NCI-H69 (cell line): ENCODE data around the gene KHDRBS2.

Experiments used
- DNase-seq: peaks from one replicate; lab custom pipeline; 2025; lab: John Stamatoyannopoulos, UW

The KHDRBS2 gene

DNA sequence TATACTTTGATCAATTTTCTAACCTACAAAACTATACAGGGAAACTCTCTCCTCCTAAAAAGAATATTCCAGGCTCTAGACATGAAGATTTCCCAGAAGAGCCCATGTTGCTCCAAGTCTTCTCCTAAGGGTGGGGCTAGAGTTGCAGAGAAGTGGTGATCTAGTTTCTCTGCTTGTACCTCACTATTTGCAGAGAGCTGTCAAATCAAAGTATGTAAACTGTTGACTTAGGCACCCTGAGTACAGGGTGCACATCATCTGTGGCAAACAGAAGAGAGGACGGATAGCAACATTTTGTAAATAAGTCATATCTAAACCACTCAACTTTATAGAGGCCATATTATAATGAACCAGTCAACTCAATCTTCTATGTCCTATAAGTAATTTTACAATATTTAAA lies 250.1 kb downstream of the KHDRBS2 start:
- no peak for DNase-seq

DNA sequence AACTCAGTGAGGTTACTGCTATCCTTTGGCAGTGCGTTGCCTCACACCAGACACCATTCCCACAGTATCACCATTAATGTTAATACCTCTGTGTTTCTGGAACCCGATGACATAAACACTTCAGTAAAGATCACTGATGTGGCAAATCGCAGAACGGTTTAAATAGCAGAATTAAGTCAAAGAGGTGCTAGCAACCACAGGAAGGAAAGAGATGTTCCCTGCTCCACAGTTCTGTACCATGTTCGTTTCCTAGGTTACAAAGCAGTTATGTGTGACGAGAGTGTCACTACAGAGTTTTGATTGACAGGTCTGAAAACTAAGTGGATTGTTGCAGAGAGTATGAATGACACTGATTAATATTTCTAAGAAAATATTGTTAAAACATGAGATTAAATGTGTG lies 272.3 kb downstream of the KHDRBS2 start:
- DNase-seq: no peak

DNA sequence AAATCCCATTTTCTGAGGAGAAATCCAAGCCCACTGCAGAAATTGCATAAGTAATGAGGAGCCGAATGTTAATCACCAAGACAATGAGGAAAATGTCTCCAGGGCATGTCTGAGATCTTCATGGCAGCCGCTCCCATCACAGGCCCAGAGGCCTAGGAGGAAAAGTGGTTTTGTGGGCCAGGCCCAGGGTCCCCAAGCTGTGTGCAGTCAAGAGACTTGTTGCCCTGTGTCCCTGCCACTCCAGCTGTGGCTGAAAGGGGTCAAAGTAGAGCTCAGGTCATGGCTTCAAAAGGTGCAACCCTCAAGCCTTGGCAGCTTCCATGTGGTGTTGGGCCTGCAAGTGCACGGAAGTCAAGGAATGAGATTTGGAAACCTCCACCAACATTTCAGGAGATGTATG lies 276.6 kb downstream of the KHDRBS2 start:
- DNase-seq: no peak

DNA sequence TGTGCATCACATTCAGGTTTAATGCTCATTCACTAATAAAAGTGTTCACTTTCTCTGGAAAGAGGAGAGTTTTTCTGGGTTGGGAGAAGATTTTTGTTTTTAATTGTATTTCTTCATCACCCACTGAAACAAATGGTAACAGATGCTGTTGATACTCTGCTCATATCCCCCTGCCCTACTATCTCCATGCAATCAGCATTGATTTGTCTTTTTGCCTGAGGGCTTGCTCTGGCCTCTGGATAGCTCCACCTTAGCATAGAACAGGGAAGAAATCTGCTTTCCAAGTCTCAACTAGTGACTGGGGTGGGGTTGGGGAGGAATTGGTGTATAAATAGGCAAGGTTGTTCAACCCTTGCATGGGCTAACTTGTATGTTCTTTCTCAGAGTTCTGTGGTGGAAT lies 296.4 kb downstream of the KHDRBS2 start:
- DNase-seq: no peak

DNA sequence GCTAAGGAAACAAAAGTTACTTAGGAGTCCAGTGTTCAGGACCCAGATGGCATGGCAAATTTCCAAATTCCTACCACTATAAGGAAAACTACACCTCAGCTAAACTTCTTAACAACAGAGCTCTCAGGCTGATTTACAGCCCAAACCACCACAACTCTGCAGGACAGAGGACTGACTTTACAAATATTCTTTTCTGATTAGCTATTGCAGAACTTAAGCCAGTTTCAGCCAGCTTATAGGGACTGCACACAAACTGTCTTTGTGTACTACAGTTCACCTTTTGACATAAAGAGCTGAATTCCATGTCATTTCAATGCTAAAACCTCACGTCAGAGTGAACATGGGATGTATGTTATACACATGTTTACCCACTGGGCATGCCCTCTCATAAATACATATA lies 305.4 kb downstream of the KHDRBS2 start:
- DNase-seq: no peak

DNA sequence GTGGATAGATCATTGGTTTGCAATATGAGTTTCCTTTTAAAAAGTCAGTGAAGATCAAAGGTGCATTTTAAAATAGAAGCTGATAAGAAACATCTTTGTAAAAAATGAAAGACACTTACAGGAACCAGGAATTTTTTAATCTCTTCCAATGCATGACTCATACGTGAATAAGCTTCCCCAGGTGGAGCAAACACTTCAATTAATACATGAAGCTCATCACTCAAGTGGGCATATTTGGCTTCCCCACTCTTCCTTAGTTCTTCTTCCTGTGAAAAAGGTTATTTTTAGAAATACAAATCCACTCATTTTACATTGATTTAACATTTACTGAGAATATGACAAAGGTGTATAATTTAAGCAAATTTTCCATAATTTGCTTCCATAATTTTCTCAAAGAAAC lies 308.1 kb downstream of the KHDRBS2 start:
- DNase-seq: no peak

DNA sequence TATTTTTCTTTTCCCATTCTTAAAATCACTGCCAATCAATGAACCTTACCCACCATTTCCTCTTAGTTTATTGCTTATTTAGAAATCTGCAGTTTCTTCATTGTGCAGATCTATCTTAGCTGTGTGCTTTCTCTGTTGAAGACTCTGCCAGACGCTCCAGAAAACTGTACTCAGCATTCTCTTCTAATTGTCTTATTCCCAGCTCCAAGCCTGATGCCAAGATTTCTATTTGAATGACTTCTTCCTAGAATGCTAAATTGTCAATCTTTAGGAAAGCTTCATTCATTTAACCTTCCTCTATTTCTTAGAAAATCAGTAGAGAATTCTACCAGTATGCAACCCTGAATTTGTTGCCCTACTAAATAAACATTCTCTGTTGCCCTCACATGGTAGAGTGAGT lies 308.9 kb downstream of the KHDRBS2 start:
- DNase-seq: no peak

DNA sequence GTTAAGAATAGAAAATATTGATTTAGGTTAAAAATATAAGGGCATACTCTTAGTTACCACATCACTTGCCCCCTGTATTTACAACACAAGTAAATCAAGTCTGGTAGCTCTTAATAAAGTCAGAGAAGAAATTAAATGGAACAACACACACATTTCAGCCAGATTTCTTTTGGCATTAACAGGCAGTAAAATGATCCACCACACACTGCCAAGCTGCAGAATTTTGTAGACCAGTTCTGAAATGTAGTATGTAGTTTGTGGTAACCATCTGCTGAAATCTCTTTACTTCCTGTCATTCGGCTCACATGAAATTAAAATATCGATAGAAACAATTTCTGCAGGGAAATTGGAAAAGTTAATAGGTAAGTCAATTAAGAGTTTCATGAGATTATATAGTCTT lies 326.8 kb downstream of the KHDRBS2 start:
- DNase-seq: no peak

DNA sequence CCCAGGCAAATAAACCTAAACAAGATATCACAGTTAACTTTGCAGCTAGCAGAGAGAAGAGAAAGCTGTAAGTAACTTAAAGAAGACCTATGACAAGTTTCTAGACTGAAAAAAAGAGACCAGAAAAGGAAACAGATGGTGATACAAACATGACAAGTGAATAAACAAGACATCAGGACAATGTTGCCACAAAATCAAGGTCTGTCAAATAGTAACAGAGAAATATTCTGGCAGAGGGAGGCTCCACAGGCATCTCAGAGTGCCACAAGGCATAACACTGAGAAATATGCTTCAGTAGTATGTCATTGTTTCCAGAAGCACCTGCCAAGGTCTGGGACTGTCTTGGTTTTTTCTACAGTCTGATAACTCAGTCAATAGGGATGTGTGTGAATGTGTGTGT lies 332.2 kb downstream of the KHDRBS2 start:
- no peak for DNase-seq

DNA sequence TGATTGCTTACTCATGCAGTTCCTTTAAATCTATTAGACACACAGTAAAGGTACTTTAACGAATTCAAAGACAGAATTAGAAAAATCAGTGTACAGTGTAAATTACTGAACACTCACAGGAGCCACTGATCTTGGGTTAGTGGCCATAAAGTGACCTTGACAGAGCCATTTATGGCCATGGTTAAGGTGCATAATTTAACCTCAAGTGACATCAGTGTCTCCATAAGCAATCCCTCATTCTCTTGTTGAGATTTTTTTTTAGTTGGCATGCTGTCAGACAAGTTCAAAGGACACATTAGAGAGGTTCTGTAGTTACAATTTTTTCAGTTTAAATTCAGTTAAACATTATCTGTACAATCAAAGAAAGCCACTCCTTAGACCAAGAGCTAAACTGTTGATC lies 334.4 kb downstream of the KHDRBS2 start:
- DNase-seq: no peak

DNA sequence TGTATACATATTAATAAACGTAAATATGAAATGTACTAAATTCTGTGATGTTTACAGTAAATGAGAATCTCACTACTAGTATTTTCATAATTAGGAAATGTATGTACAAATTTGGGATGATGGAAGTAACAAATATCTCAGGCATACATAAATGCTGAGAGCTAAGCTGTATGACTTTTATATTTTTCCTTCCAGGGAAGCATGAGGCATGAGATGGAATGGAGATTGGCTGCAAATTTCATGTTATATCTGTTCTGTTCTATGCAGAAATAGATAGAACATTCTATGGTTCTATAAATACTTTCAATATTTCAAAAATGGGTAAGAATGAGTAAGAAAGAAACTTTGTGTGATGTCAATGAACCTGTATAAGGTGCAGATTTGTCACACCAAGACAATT lies 335.2 kb downstream of the KHDRBS2 start:
- no peak for DNase-seq

DNA sequence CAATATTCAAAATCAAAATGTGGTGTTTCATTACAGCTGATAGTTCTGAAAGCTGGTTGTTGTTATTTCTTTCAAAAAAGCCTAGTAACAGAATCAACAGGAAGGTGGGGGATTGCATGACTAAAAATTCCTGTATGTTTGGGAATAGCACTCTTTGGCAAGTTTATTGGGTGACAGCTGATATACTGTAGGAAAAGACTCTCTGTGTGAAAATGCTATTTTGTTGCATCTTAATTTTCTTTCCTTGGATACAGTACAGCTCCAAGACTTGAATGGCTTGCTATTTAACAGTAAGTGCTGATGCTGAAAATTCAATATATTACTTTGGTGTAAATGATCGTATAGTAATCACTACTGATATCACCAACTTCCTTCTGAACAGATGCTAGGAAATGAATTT lies 336.1 kb downstream of the KHDRBS2 start:
- no peak for DNase-seq

DNA sequence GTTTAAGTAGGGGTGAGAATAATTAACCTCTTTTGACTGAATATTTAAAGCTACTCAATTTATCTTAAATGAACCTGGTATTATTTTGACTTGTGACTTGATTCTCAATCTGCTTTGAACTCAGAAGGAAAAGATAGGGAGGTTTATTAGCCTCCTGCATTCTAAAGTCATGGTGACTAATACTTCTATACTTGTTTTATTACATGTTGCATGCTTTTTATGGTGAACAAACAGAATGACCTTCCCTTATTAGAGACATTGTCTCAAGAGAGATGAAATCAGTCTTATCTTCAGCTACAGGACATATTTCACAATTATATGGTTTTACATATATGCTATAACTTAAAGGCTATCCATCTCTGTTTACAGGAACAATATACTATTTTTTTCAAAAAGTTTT lies 336.9 kb downstream of the KHDRBS2 start:
- no peak for DNase-seq

DNA sequence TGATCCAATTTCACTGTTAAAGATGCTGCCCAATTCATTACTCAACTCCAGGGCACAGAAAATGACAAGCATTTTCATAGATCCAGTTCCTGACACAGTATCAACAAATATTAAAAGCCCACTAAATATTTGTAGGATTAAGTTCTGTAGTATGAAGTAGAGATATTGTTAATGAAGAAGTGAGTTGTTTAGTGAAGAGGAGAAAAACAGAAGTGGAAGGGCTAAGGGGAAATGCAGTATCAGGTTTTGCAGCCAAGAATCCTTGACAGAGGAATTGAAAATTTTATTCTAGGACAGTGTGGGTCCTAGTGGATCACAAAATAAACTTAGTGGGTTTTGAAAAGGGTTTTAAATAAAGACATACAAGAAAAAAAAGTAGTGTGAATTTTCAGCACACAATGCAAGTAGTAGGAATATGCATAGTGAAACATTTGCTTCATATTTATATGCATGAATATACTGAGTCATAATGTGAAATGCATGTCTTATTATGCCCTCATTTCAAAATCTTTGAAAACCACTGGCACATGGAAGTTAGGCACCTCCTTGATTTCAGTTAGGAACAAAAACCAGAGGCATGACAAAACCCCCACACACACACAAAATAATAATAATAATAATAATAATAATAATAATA lies 338.6 kb downstream of the KHDRBS2 start:
- DNase-seq: no peak

DNA sequence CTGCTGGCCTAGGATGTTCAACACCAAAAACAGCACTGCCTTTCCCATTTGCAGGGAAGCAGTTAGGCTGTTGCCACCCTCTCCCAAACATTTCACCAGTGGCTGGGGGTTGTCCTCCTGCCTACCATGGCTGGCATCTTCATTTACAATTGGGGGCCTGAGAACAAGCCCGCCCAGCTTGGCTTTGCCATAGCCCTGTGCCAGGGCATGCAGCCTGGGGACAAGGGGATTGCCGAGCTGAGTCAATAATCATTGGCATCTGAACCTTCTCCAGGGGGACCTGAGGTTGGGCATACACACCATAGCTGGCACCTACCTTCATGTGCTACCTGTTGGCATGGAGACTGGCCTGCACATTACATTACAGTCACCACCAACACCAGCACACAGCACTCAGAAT lies 345.1 kb downstream of the KHDRBS2 start:
- no peak for DNase-seq

DNA sequence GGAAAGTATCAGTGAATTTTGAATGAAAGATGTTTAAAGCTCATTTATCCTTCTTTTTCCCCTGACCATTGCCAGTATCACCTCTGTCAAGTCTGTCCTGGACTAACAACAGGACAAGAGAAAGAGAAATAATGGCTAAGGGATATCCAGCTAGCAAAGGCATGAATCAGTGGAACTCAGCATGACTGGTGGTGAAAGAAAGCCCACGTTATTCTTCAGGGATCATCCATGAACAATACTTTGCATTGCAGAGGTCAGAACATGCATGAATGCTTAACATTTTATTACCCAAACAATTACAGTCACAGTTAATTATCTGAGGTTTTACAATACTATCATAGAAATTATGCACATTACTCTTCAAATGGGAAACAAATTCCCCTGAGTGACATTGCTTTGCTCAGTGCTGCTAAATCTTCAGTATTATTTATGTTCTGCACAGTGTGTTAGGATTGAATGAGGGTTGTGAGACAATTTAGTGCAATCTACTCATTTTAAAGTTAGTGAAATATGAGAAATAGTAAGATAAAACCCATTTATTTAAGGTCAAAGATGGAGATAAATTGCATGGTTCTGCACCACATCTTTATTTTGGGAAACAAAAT lies 350.7 kb downstream of the KHDRBS2 start:
- no peak for DNase-seq

DNA sequence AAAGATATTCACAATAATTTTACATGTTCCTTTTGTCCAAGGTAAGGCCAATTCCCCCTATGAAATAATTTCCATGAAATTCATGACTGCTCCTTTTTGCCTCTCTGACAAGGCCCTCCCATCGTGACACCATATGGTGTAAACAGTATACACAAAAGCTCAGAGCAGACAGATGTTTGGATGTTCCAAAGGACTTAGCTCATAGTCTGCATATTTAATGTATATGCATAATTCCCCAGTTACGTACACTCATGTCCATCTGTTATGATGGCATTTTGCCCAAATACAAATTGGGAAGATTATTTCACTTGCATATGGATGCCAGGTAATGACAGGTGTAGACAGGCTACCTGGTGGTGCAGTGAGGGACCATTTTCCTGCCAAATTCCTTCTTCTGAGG lies 376.5 kb downstream of the KHDRBS2 start:
- DNase-seq: peak; percentile 79

DNA sequence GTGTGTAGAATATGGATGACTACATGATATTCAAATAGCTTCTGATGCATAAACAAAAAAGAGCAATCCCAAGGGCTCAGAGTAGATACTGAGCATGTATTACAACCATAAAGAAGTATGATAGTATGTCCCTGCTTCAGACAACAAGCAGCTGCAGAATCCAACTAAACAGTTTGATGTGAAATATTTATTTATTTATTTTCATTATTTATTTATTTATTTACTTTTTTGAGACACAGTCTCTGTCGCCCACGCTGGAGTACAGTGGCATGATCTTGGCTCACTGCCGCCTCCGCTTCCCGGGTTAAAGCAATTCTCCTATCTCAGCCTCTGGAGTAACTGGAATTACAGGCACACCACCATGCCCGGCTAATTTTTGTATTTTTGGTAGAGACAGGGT lies 384.3 kb downstream of the KHDRBS2 start:
- DNase-seq: no peak

DNA sequence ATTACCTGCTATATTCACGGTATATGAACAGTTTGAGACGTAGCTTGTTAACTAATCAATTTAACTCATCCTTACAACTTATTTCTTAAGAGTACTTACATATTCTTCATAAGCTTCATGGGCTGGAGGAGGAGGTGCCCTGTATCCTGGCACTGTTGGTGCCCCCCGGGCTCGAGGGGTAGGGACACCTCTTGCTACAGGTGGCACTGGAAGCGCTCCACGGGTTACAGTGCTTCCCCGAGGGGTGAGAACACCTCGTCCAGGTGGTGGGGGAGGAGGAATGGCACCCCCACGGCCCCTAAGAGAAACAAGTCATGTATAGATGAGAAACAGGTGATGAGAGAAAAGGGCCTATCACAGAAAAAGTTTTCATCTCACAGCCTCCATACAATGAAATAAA lies 391.5 kb downstream of the KHDRBS2 start:
- DNase-seq: no peak

DNA sequence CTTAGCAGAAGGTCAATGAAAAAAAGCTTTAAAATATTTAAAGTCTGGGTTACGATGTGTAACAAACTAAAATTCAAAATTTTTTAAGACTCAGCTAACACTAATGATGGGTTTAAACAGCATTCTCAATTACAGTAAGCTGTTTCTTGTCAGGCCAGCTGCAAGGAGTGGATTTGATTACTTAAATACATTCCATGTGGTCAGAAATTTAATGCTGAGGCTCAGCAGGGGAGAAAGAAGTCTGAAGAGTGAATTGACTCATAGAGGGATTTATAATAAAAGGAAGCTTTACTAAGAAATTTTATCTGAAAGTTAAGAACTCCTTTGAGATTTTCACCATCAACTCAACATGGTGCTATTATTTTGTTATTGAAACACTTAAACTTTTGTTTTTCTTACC lies 398.6 kb downstream of the KHDRBS2 start:
- DNase-seq: peak; percentile 33

DNA sequence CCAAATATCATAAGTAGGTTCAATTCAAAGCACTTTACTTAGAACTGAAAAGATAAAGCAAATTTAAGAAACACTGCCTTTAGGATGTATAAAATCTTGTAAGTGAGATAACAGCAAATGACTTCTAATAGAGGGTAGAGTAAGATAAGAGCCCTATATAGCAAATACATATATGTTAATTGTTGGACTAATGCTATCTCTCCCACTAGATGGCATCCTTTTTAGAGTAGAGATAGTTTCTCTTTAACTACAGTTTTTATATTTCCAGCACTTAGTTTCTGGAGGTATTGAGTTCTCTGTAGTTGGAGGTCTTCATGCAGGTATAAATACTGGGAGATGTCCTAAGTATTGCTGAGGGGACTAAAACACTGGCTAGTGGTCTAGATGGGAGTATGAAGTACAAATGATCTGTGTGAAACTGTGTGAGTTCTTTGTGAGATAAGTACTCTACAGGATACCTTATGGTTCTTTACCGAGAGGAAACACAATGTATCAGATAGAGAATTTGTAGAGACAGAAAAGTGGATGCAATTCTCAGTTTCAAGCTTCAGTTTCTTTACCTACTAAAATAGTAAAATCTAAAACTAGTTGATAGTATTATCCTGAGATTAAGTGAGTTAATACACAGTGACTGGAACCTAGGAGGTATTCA lies 399.3 kb downstream of the KHDRBS2 start:
- DNase-seq: no peak

DNA sequence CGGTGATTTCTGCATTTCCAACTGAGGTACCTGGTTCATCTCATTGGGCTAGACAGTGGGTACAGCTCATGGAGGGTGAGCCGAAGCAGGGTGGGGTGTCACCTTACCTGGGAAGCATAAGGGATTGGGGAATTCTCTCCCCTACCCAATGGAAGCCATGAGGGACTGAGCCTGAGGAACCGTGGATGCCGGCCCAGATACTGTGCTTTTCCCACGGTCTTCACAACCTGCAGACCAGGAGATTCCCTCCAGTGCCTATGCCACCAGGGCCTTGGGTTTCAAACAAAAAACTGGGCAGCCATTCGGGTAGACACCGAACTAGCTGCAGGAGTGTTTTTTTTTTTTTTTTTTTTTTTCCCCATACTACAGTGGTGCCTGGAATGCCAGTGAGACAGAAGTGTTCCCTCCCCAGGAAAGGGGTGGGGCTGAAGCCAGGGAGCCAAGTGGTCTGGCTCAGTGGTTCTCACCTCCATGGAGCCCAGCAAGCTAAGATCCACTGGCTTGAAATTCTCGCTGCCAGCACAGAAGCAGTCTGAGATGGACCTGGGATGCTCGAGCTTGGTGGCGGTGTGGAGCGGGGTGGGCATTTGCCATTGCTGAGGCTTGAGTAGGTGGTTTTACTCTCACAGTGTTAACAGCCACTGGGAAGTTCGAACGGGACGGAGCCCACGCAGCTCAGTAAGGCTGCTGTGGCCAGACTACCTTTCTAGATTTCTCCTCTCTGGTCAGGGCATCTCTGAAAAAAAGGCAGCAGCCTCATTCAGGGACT lies 416.2 kb downstream of the KHDRBS2 start:
- no peak for DNase-seq

DNA sequence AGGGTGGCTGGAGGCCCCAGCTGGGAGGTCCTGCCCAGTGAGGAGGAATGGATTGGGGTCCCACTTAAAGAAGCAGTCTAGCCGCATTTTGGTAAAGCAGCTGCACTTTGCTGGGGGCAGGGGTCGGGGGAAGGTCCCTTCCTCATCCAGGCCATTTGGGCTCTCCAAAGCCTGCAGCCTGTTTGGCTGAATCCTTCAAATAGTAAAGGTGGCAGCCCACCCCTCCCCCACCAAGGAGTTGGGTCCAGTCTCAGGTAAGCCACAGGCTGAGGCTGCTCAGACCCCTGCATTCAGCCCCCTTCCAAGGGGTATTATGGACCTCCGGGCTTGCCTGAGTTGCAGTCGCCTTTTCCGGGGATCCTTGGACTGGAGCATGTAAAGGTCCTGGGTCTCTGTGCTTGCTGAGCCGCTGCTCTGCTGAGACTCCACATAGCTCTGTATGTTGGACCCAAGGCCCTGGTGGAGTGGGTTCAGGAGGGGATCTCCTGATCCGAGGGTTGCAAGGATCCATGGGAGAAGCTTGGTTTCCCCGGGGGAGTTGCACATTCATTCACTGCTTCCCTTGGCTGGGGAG lies 417.4 kb downstream of the KHDRBS2 start:
- DNase-seq: no peak
